Effector memory CD4-positive, alpha-beta T cell (primary cell): ENCODE data around the gene RNF227.
"Not testable (repeated sequence)": the region's sequence is repeated elsewhere in the genome, so short reads cannot be mapped to it uniquely, and the experiment has no call there.

Experiments
- DNase-seq, 3 donors: peaks; one replicate each; pipeline ENCODE4 v3.0.0-alpha.2; 2020
- H3K27ac ChIP-seq: 2 replicates; pipeline ENCODE4 v1.7.0; 2013; ENCODE audit warnings: mild to moderate bottlenecking, low read length, moderate library complexity; ENCODE audit not compliant: insufficient read depth, poor library complexity, severe bottlenecking
- H3K27me3 ChIP-seq: replicated peaks from 2 replicates; pipeline ENCODE4 v1.7.0; 2013; ENCODE audit warnings: mild to moderate bottlenecking, low read length; ENCODE audit not compliant: insufficient read depth, control insufficient read depth, poor library complexity, severe bottlenecking
- H3K36me3 ChIP-seq: 2 replicates; pipeline ENCODE4 v1.7.0; 2013; ENCODE audit warnings: mild to moderate bottlenecking, low read length, moderate library complexity; ENCODE audit not compliant: control insufficient read depth, insufficient read depth
- H3K4me1 ChIP-seq: 2 replicates; pipeline ENCODE4 v1.7.0; 2013; ENCODE audit warnings: low read length, mild to moderate bottlenecking; ENCODE audit not compliant: control insufficient read depth, insufficient read depth, poor library complexity, severe bottlenecking
- H3K4me3 ChIP-seq: 2 replicates; pipeline ENCODE4 v1.7.0; 2013; ENCODE audit warnings: low read length, low read depth, mild to moderate bottlenecking; ENCODE audit not compliant: insufficient read depth, poor library complexity, severe bottlenecking
- H3K9me3 ChIP-seq: 2 replicates; pipeline ENCODE4 v1.7.0; 2013; ENCODE audit warnings: mild to moderate bottlenecking, low read length, moderate library complexity; ENCODE audit not compliant: control insufficient read depth
- total RNA-seq, 3 donors: gene quantifications; one replicate each; lab custom pipeline; 2026; lab: John Stamatoyannopoulos, UW

The RNF227 gene
- total RNA-seq: 2.9 to 3.7 (median 3.5) reads per million in 3 donors

- H3K27me3 ChIP-seq: no peaks in the 10 kb centered on the region
- peak within 1 kb of the TSS; percentile 75 for H3K27ac ChIP-seq
- H3K9me3 ChIP-seq: no peaks in the 10 kb centered on the region
- peak; percentile 74 to 81 (median 74) for DNase-seq
- peaks cover 15% of the 10 kb centered on the region for H3K36me3 ChIP-seq
- H3K4me3 ChIP-seq: peak within 1 kb of the TSS; percentile 72
- peaks cover 20% of the 10 kb centered on the region for H3K4me1 ChIP-seq
Measured at GRCh38 chr17:7915611-7916384, at the start of gene RNF227. Gene RNF227, minus strand, starts transcription at chr17:7916289. Its CDS starts 94 bp downstream, at chr17:7916195.

GRCh38 chr17:7961421-7961820, 45.3 kb upstream of the RNF227 start:
- Histone ChIP-seq H3K9me3 (no peaks in the 10 kb centered on the region), H3K27ac (no peak overlapping the region), H3K27me3 (peaks cover 3% of the 10 kb centered on the region), H3K4me3 (no peak overlapping the region), H3K36me3 (no peaks in the 10 kb centered on the region), H3K4me1 (no peaks in the 10 kb centered on the region)
- DNase-seq: no peak

GRCh38 chr17:7959503-7960253, 43.6 kb upstream of the RNF227 start:
- Histone ChIP-seq H3K36me3 (no peaks in the 10 kb centered on the region), H3K27ac (no peak overlapping the region), H3K4me1 (no peaks in the 10 kb centered on the region), H3K4me3 (no peak overlapping the region), H3K27me3 (peaks cover 3% of the 10 kb centered on the region), H3K9me3 (no peaks in the 10 kb centered on the region)
- no peak for DNase-seq

GRCh38 chr17:7956228-7956965, 40.3 kb upstream of the RNF227 start:
- Histone ChIP-seq H3K27me3 (peaks cover 3% of the 10 kb centered on the region), H3K36me3 (no peaks in the 10 kb centered on the region), H3K9me3 (no peaks in the 10 kb centered on the region), H3K4me3 (no peak overlapping the region), H3K27ac (no peak overlapping the region), H3K4me1 (no peaks in the 10 kb centered on the region)
- DNase-seq: no peak

- no peak for DNase-seq
- Histone ChIP-seq H3K9me3 (no peaks in the 10 kb centered on the region), H3K4me1 (no peaks in the 10 kb centered on the region), H3K36me3 (no peaks in the 10 kb centered on the region), H3K27me3 (no peaks in the 10 kb centered on the region), H3K27ac (no peak overlapping the region), H3K4me3 (no peak overlapping the region)
Measured at GRCh38 chr17:7955414-7956227, 39.5 kb upstream of the RNF227 start.

GRCh38 chr17:7953266-7953665, 37.2 kb upstream of the RNF227 start:
- H3K27me3 ChIP-seq: not testable (repeated sequence)

GRCh38 chr17:7951143-7951792, 35.2 kb upstream of the RNF227 start:
- no peak overlapping the region for H3K27ac ChIP-seq
- no peaks in the 10 kb centered on the region for H3K9me3 ChIP-seq
- no peak for DNase-seq
- H3K4me1 ChIP-seq: no peaks in the 10 kb centered on the region
- peaks cover 21% of the 10 kb centered on the region for H3K36me3 ChIP-seq
- H3K27me3 ChIP-seq: no peaks in the 10 kb centered on the region
- no peak overlapping the region for H3K4me3 ChIP-seq

More at GRCh38 chr17:7953266-7953665, 37.2 kb upstream of the RNF227 start:
- not testable (repeated sequence) for H3K9me3 ChIP-seq, H3K27ac ChIP-seq, H3K36me3 ChIP-seq, H3K4me1 ChIP-seq, H3K4me3 ChIP-seq, DNase-seq

- Histone ChIP-seq H3K27me3 (no peaks in the 10 kb centered on the region), H3K36me3 (peaks cover 28% of the 10 kb centered on the region), H3K27ac (no peak overlapping the region), H3K4me3 (no peak overlapping the region), H3K9me3 (no peaks in the 10 kb centered on the region), H3K4me1 (no peaks in the 10 kb centered on the region)
- no peak for DNase-seq
Measured at GRCh38 chr17:7950578-7950977, 34.5 kb upstream of the RNF227 start.

- Histone ChIP-seq H3K27ac (no peak overlapping the region), H3K4me3 (no peak overlapping the region), H3K4me1 (no peaks in the 10 kb centered on the region), H3K36me3 (peaks cover 53% of the 10 kb centered on the region), H3K27me3 (no peaks in the 10 kb centered on the region), H3K9me3 (no peaks in the 10 kb centered on the region)
- DNase-seq: no peak
Measured at GRCh38 chr17:7947651-7948050, 31.6 kb upstream of the RNF227 start.
